Measurements from ENCODE around the gene FARS2.

- no peak for TF ChIP-seq POLR2A (IDR thresholded peaks at IDR 0.05; ENCODE audit: low read length)
- no peak for TF ChIP-seq GATA1 (IDR thresholded peaks at IDR 0.05; ENCODE audit: low read depth, low read length)
Measured at GRCh38 chr6:5550631-5551030, 289.3 kb downstream of the FARS2 start.
